Measurements from ENCODE around the gene ELOB. TPM values are rescaled to one million over a fixed set of nuclear protein-coding genes. Genes with fewer than 3 reads are reported as not detected.

ELOB gene
- total and polyA plus RNA-seq, 4 experiments from 2014 or later, result 83.0 to 270 (median 177) TPM

GRCh38 chr16:2737895-2738418 is 39.1 kb downstream of the ELOB start:
- no peaks in the 10 kb centered on the region for H3K27me3 ChIP-seq (ENCODE audit: insufficient read depth, low read length)
- peaks cover 3 to 5% of the 10 kb centered on the region in 2 donors for H3K27me3 Mint-ChIP-seq
- POLR2A ChIA-PET (ENCODE audit: partially characterized antibody), result interaction anchor here (0.8 kb wide), 1 partner anchor 131 kb away, joined by 3 read pairs; no protein-coding TSS in a partner anchor

GRCh38 chr16:2737238-2737605 is 39.9 kb downstream of the ELOB start:
- no peaks in the 10 kb centered on the region for H3K27me3 ChIP-seq (ENCODE audit: insufficient read depth, low read length)
- no peaks in the 10 kb centered on the region for H3K36me3 ChIP-seq (ENCODE audit: insufficient read depth, low read length)
- CTCF ChIA-PET (ENCODE audit: partially characterized antibody), result no interaction called here
- Mint-ChIP-seq H3K4me3 (no peak overlapping the region), H3K36me3 (no peaks in the 10 kb centered on the region), H3K9me3 (no peaks in the 10 kb centered on the region), H3K27ac (no peak overlapping the region), H3K27me3 (peaks cover 3 to 5% of the 10 kb centered on the region in 2 donors), H3K4me1 (no peaks in the 10 kb centered on the region)
- intact Hi-C loops (cut with micrococcal nuclease), result no loop called here
- no peaks in the 10 kb centered on the region for H3K9me3 ChIP-seq (ENCODE audit: control insufficient read depth in 1 of 2, low read length in 2 of 2)
- H3K27ac ChIP-seq (ENCODE audit: low read depth, low read length), result no peak overlapping the region
- no peak overlapping the region for H3K4me3 ChIP-seq (ENCODE audit: low read length in 2 of 2)
- POLR2A ChIA-PET (ENCODE audit: partially characterized antibody), result no interaction called here
- no peaks in the 10 kb centered on the region for H3K4me1 ChIP-seq (ENCODE audit: insufficient read depth, low read length)
- DNase-seq, result no peak

More at GRCh38 chr16:2737895-2738418, 39.1 kb downstream of the ELOB start:
- Mint-ChIP-seq H3K27ac (peak overlapping the region in 1 of 7 donors; percentile 57), H3K4me3 (no peak overlapping the region), H3K4me1 (no peaks in the 10 kb centered on the region), H3K9me3 (no peaks in the 10 kb centered on the region), H3K36me3 (no peaks in the 10 kb centered on the region)
- intact Hi-C loops (cut with micrococcal nuclease), result no loop called here
- CTCF ChIA-PET (ENCODE audit: partially characterized antibody), result no interaction called here
- H3K9me3 ChIP-seq (ENCODE audit: control insufficient read depth in 1 of 2, low read length in 2 of 2), result no peaks in the 10 kb centered on the region
- H3K4me1 ChIP-seq (ENCODE audit: insufficient read depth, low read length), result no peaks in the 10 kb centered on the region
- H3K4me3 ChIP-seq (ENCODE audit: low read length in 2 of 2), result no peak overlapping the region
- no peak for DNase-seq
- H3K27ac ChIP-seq (ENCODE audit: low read depth, low read length), result no peak overlapping the region
- H3K36me3 ChIP-seq (ENCODE audit: insufficient read depth, low read length), result no peaks in the 10 kb centered on the region

- DNase-seq, result no peak
- Histone ChIP-seq H3K9me3 (ENCODE audit: control insufficient read depth in 1 of 2, low read length in 2 of 2) (no peaks in the 10 kb centered on the region), H3K4me3 (ENCODE audit: low read length in 2 of 2) (no peak overlapping the region), H3K27me3 (ENCODE audit: insufficient read depth, low read length) (no peaks in the 10 kb centered on the region), H3K4me1 (ENCODE audit: insufficient read depth, low read length) (no peaks in the 10 kb centered on the region), H3K27ac (ENCODE audit: low read depth, low read length) (no peak overlapping the region), H3K36me3 (ENCODE audit: insufficient read depth, low read length) (no peaks in the 10 kb centered on the region)
- no peak overlapping the region for H3K4me3 Mint-ChIP-seq
- no peaks in the 10 kb centered on the region for H3K4me1 Mint-ChIP-seq
- H3K27me3 Mint-ChIP-seq, result peaks cover 3 to 5% of the 10 kb centered on the region in 2 donors
- no peaks in the 10 kb centered on the region for H3K9me3 Mint-ChIP-seq
- intact Hi-C loops (cut with micrococcal nuclease), result no loop called here
- CTCF ChIA-PET (ENCODE audit: partially characterized antibody), result no interaction called here
- POLR2A ChIA-PET (ENCODE audit: partially characterized antibody), result no interaction called here
- H3K27ac Mint-ChIP-seq, result peak overlapping the region in 1 of 7 donors; percentile 56
- H3K36me3 Mint-ChIP-seq, result no peaks in the 10 kb centered on the region
Observed at GRCh38 chr16:2736476-2737237, 40.4 kb downstream of the ELOB start.

GRCh38 chr16:2734844-2735515 is 42.1 kb downstream of the ELOB start:
- H3K27me3 Mint-ChIP-seq, result peaks cover 2 to 5% of the 10 kb centered on the region in 2 donors
- H3K9me3 Mint-ChIP-seq, result no peaks in the 10 kb centered on the region
- Histone ChIP-seq H3K36me3 (ENCODE audit: insufficient read depth, low read length) (no peaks in the 10 kb centered on the region), H3K4me1 (ENCODE audit: insufficient read depth, low read length) (no peaks in the 10 kb centered on the region), H3K27ac (ENCODE audit: low read depth, low read length) (no peak overlapping the region), H3K9me3 (ENCODE audit: control insufficient read depth in 1 of 2, low read length in 2 of 2) (no peaks in the 10 kb centered on the region), H3K27me3 (ENCODE audit: insufficient read depth, low read length) (no peaks in the 10 kb centered on the region), H3K4me3 (ENCODE audit: low read length in 2 of 2) (no peak overlapping the region)
- intact Hi-C loops (cut with micrococcal nuclease), result no loop called here
- H3K4me3 Mint-ChIP-seq, result no peak overlapping the region
- ChIA-PET CTCF (ENCODE audit: partially characterized antibody) (no interaction called here), POLR2A (ENCODE audit: partially characterized antibody) (no interaction called here)
- no peaks in the 10 kb centered on the region for H3K36me3 Mint-ChIP-seq
- no peak for DNase-seq
- no peak overlapping the region for H3K27ac Mint-ChIP-seq
- no peaks in the 10 kb centered on the region for H3K4me1 Mint-ChIP-seq

GRCh38 chr16:2728034-2728433 is 49.0 kb downstream of the ELOB start:
- Histone ChIP-seq H3K27me3 (ENCODE audit: insufficient read depth, low read length) (no peaks in the 10 kb centered on the region), H3K4me3 (ENCODE audit: low read length in 2 of 2) (no peak overlapping the region), H3K36me3 (ENCODE audit: insufficient read depth, low read length) (no peaks in the 10 kb centered on the region), H3K27ac (ENCODE audit: low read depth, low read length) (no peak overlapping the region), H3K4me1 (ENCODE audit: insufficient read depth, low read length) (no peaks in the 10 kb centered on the region), H3K9me3 (ENCODE audit: control insufficient read depth in 1 of 2, low read length in 2 of 2) (no peaks in the 10 kb centered on the region)
- ChIA-PET CTCF (ENCODE audit: partially characterized antibody) (no interaction called here), POLR2A (ENCODE audit: partially characterized antibody) (no interaction called here)
- Mint-ChIP-seq H3K9me3 (no peaks in the 10 kb centered on the region), H3K27me3 (peaks cover 4 to 7% of the 10 kb centered on the region in 2 donors), H3K27ac (peak overlapping the region in 1 of 7 donors; percentile 46), H3K36me3 (no peaks in the 10 kb centered on the region), H3K4me3 (no peak overlapping the region), H3K4me1 (no peaks in the 10 kb centered on the region)
- intact Hi-C loops (cut with micrococcal nuclease), result no loop called here
- DNase-seq, result no peak

GRCh38 chr16:2726923-2727322 is 50.2 kb downstream of the ELOB start:
- Mint-ChIP-seq H3K27ac (no peak overlapping the region), H3K9me3 (no peaks in the 10 kb centered on the region), H3K27me3 (peaks cover 4 to 7% of the 10 kb centered on the region in 2 donors), H3K4me3 (no peak overlapping the region), H3K36me3 (no peaks in the 10 kb centered on the region), H3K4me1 (no peaks in the 10 kb centered on the region)
- Histone ChIP-seq H3K4me3 (ENCODE audit: low read length in 2 of 2) (no peak overlapping the region), H3K36me3 (ENCODE audit: insufficient read depth, low read length) (no peaks in the 10 kb centered on the region), H3K4me1 (ENCODE audit: insufficient read depth, low read length) (no peaks in the 10 kb centered on the region), H3K27me3 (ENCODE audit: insufficient read depth, low read length) (no peaks in the 10 kb centered on the region), H3K27ac (ENCODE audit: low read depth, low read length) (no peak overlapping the region), H3K9me3 (ENCODE audit: control insufficient read depth in 1 of 2, low read length in 2 of 2) (no peaks in the 10 kb centered on the region)
- no peak for DNase-seq
- ChIA-PET POLR2A (ENCODE audit: partially characterized antibody) (no interaction called here), CTCF (ENCODE audit: partially characterized antibody) (no interaction called here)
- intact Hi-C loops (cut with micrococcal nuclease), result no loop called here

GRCh38 chr16:2724816-2725348 is 52.2 kb downstream of the ELOB start:
- no peaks in the 10 kb centered on the region for H3K9me3 ChIP-seq (ENCODE audit: control insufficient read depth in 1 of 2, low read length in 2 of 2)
- H3K4me3 ChIP-seq (ENCODE audit: low read length in 2 of 2), result no peak overlapping the region
- Mint-ChIP-seq H3K36me3 (no peaks in the 10 kb centered on the region), H3K4me3 (no peak overlapping the region), H3K4me1 (no peaks in the 10 kb centered on the region), H3K27ac (no peak overlapping the region), H3K27me3 (peaks cover 4 to 7% of the 10 kb centered on the region in 2 donors), H3K9me3 (no peaks in the 10 kb centered on the region)
- POLR2A ChIA-PET (ENCODE audit: partially characterized antibody), result no interaction called here
- intact Hi-C loops (cut with micrococcal nuclease), result no loop called here
- CTCF ChIA-PET (ENCODE audit: partially characterized antibody), result no interaction called here
- no peak for DNase-seq
- H3K27me3 ChIP-seq (ENCODE audit: insufficient read depth, low read length), result no peaks in the 10 kb centered on the region
- H3K36me3 ChIP-seq (ENCODE audit: insufficient read depth, low read length), result no peaks in the 10 kb centered on the region
- H3K27ac ChIP-seq (ENCODE audit: low read depth, low read length), result no peak overlapping the region
- H3K4me1 ChIP-seq (ENCODE audit: insufficient read depth, low read length), result peaks cover 5% of the 10 kb centered on the region
